HG02623 (cell line): ENCODE data around the gene ITPR1.
"Not testable (repeated sequence)": the region's sequence is repeated elsewhere in the genome, so short reads cannot be mapped to it uniquely, and the experiment has no call there.

ENCODE experiments used
- ATAC-seq: cut with Tn5 transposase; IDR thresholded peaks from one replicate; pipeline ENCODE4 v1.9.1; 2021; ENCODE audit warnings: moderate library complexity; ENCODE audit not compliant: unreplicated experiment

ITPR1 gene

DNA sequence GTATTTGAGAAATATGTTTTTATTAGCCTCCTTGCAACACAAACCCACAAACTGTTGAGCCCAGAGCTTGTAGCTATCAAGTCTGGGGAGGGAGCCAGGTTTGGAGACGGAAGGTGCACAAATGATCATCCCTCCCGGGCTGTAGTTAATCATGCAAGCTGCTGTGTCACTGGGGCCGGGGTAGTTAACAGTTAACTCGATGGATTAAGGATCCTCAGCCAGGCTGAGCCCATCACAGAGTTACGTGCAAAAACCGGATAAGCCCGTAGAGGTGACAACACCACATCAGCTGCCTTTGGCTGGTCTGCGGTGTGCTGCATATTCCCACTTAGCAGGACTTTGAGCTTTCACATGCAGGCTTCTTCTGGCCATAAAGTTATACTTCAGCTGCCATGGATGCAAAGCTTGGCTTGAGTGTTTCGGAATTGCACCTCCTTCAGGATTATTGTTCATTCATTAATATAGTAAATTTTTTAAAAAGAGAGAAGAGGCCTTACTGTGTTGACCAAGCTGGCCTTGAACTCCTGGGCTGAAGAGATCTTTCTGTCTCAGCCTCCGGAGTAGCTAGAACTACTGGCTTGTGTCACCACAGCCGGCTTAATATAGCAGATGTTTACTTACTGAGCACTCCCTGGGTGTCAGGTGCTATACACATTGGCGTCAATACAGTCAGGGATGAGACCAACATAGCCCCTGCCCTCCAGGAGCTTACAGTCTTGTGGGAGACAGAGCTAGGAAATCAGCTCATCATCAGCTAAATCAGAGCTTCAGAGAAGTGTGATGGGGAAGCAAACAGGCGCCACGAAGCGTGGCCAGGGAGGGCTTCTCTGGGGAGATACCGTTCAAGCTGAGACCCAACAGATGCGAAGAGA is 259.3 kb downstream of the ITPR1 start:
- ATAC-seq: no peak

DNA sequence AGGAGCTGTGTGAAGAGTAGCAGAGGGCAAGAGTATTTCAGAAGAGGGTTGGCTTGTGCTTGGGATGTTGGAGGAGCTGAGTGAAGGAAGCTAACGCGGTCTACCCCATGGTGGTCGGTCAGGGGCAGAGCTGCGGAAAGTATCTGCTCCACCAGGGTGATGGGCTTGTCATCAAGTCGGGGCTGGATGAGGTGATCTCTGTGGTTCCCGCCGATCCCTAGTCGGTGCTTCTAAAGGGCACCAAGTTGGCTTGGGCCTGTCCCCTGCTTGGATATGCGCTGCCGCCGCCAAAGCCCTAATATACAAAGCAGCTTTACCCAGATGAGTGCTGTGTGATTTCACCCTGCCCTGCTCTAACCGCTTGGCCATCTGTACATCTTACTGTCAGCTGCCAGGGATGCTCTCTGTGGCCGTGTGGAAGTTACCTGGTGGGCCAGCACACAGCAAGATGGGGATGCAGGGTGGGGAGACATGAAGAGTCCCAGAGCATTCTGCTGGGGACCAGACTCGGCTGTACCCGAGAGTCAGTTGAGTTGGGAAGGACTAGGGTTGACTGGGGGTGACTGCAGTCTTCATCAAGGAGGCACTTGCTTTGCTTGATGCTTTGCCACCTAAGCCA is 260.0 kb downstream of the ITPR1 start:
- ATAC-seq: no peak

DNA sequence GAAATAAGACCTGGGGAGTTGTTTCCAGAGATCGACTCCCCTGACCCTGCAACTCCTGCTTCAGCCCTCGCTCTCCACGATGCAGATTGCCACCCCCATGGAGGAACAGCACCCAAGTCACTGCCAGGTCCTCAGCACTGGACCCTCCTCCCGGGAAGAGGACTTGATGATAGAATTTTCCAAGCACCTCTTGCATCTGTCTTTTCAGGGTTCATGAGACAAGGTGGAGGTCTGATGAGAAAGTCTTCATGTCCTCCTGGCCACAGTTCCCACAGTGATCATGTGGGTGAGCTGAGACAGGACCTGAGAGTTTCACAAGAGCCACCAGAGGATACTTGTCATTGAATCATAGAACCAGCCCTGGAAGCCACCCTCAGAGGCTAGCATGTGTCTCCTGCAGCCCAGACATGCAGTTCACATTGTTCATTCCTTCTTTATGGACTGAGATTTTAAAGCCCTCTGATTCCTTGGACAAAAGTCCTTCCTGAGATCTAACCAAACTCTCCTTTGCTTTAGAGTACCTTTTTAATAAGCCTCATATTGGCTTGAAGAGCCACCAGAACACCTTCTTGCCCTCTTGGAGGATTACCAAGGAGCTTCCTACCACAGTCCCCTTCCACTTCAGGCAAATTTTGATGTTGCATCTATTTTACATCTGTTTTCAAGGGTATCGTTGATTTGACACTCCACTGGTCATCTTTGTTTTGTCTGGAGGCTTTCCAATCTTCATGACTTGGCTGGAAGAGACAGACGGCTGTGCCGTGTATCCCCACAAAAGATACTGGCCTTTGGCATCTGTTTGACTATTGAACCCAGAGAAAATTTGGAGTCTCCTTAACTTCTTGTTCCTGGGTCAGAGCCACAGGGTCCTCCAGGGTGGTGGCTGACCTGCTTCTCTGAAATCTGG is 261.3 kb downstream of the ITPR1 start:
- peak; percentile 70 for ATAC-seq

DNA sequence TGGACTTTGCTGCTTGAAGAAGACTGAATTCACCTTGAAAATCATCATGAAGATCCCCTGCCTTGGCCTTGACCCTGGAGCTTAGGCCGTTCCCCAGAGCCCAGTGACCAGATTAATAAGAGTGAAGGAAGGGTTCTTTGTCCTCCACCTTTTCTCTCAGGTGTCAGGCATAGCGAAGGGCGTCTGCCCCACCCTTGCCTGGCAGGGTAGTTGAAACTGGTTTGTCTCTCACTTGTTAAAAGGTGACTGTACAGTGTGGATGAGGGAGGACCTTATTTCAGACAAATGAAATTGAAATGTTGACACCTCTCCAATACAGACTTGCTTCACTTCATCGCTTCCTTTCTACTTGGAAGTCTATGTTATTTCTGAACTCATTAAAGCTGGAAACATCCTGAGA is 262.4 kb downstream of the ITPR1 start:
- ATAC-seq: no peak

DNA sequence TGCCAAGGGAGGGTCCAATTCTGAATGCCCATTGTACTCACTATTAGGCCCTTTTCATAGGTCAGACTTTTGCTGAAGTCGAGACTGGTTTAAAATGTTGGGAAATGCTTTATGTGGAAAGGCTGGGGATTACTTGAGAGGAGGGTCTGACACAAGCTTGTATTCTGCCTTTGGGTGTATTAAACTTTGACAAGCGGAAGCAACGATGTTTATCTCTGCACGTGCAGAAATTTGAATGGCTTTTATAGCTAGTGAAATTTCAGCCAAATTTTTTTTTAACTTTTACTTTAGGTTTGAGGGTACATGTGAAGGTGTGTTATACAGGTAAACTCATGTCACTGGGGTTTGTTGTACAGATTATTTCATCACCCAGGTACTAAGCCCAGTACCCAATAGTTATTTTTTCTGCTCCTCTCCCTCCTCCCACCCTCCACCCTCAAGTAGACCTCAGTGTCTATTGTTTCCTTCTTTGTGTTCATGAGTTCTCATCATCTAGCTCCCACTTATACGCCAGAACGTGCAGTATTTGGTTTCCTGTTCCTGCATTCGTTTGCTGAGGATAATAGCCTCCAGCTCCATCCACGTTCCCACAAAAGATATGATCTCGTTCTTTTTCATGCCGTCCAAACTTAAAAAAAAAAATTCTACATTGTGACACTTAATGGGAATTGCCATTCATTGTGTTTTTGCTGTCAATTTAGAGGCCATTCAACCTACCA is 263.1 kb downstream of the ITPR1 start:
- no peak for ATAC-seq

DNA sequence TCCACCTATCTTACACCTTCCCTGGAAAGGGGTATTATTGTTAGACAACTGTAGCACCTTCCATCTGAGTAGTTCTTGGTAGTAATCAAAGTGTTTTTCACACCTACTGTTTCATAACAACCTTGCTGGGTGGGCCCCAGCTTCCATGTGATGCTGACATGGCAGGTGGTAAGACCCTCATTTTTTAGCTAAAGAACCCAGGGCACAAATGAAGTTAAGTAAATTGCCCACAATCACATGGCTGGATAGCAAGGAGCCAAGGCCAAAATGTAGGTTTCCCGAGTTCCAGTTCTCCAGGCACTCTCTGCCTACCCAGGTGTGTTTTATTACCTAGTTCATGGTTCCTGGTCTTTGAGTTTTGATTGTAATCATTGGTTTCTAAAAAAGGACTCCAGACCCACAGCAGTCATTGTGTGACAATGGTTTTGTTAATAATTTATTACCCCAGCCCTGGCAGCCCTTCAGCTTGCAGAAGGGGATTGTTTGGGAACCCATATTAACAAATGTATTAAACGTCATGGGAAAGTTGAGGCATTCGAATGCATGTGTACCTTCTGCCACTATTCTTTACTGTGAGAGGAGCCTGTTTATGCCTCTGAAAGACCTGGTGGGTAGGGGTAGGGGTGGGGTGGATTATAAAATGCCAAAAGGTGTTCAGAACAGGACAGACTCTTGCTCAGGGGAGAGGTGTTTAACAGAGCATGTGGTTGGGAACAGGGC is 263.9 kb downstream of the ITPR1 start:
- peak; percentile 39 for ATAC-seq

DNA sequence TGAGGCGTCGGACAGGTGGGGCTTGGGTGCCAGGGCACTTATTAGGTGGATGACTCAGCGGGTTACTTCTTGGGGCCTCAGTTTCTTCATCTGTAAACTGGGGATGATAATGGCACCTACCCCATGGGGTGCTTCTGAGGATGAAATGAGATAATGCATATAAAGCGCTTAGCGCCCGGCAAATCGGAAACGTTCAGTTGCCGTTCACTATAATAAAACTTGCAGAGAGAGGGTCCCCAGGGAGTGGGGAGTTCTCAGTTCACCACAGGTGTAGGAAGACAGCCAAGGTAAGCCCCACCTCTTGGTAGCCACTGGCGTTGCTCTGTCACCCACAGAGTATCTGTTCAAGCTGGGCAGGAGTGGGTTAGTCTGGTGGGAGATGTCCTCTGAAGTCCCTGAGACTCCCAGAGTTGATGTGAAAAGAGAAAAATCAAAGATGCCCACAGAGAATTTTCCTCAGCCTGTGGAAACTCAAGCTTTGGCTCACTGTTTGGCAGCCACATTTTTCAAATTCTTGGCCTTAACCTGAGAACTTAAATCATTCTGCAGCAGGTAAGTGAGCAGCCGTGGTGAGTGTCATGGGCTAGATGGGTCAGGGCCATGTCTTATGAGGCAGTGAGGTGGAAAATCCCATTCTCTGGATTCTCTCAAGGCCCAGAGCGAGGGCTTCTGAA is 264.6 kb downstream of the ITPR1 start:
- ATAC-seq: no peak

DNA sequence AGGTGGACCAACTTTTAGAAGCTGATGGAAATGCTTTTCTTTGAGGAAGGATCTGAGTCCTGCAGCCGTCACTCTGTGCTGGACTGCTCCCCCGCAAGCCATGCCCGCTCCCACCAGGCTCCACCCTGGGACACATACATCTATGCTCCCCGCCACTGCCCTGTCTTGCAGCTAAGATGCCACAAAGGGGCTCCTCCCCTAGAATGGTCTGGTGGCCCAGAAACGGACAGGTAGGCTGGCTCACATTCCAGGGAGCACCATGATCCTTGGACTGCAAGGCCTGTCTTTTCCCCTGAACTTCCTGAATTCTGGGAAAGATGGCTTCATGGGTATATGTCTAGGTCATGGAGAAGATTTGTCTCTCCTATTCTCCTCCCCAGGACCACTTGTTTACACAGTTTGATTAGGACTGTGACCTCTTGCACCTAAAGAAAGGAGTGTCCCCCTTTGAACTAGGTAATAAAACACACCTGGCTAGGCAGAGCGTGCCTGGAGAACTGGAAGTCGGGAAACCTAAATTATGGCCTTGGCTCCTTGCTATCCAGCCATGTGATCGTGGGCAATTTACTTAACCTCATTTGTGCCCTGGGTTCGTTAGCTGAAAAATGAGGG is 265.2 kb downstream of the ITPR1 start:
- ATAC-seq: no peak

DNA sequence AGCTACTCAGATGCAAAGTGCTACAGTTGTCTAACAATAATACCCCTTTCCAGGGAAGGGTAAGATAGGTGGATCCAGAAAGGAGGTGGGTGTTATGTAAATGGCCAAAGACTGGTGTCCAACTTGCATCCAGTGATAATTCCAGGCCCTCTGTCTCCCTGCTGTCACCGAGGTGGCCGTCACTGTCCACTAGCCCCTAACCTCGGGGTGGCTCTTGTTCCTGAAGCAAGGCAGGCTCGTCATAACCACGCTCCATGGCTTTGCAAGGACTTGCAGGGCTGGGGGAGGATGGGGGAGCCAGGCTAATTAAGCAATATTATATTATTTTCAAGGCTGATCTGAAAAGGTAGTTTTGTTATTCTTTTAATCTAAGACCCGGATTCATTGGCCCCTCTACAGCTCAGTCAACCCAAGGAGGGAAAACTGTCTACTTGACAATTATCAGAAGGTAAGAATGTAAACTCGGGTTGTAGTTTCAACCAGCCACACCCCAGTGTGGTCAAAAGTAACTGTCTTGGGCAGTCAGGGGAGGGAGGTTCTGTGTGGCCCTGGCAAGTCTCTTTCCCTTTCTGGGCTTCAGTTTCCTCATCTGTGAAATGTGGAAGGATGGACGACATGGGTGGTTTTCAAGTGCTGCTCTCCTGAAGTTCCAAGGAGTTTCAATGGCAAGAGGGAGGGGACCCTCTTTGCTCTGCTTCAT is 266.0 kb downstream of the ITPR1 start:
- ATAC-seq: no peak

DNA sequence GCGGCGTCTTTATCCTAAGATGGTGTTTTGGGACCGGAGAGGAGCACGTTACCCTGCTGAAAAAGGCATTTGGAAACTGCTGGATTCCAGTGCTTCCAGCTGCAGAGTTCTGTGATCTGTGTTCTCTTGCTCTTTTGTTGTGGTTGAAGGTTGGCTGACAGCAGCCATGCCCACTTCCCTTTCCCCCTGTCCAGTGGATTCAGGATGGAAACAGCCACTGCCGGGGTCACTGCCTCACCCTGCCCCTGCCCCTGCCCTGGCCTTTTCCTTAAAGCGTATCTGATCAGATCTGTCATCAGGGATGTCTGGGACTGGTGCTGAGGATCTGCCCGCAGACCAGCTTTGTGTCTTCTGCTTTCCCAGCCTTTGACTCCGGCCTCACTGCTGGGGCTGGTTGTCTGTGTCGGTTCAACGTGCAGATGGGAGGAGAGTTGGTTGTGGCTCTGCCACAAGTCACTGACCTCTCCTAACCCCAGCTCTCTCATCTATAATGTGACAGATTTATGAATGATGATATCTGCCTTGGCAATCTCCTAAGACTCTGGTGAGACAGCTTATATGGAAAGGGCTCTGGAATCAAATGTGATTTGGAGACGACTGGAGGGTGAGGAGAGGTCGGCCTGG is 266.7 kb downstream of the ITPR1 start:
- no peak for ATAC-seq

DNA sequence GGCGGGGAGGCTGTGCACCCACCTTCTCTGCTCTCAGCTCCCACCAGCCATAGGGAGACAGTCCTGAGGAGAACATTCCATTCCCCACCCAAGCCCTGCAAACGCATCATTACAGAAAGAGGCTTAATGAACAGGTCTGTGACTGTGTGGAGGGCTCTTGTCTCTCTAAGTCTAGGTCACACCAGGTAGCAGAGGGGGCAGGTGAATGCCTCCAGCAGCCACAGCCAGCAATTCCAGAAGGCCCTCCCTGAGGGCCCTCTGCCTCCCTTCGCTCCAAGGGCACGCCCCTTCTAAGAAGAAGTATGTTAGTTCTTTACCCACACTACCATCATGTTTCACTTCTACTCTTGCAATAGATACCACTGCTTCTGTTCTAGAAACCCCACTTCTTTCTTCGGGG is 268.6 kb downstream of the ITPR1 start:
- no peak for ATAC-seq

DNA sequence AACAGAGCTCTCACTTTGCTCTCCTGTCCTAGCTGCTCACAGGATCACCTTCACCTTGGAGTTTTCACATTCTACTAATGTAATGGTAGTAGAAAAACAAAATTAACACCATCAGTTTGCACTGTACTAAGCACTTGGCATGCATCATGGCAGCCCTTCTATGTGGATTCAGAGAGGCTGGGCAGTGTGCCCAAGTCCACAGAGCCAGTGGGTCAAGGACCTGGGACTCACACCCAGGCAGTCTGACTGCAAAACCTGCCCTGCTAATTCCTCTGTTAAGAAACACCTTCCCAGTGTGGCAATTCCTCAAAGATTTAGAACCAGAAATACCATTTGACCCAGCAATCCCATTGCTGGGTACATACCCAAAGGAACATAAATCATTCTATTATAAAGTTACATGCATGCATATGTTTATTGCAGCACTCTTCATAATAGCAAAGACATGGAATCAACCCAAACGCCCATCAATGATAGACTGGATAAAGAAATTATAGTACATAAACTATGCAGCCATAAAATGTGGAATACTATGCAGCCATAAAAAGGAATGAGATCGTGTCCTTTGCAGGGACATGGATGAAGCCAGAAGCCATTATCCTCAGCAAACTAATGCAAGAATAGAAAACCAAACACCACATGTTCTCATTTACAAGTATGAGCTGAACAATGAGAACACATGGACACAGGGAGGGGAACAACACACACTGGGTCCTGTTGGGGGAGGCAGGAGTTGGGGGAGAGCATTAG is 269.5 kb downstream of the ITPR1 start:
- not testable (repeated sequence) for ATAC-seq

DNA sequence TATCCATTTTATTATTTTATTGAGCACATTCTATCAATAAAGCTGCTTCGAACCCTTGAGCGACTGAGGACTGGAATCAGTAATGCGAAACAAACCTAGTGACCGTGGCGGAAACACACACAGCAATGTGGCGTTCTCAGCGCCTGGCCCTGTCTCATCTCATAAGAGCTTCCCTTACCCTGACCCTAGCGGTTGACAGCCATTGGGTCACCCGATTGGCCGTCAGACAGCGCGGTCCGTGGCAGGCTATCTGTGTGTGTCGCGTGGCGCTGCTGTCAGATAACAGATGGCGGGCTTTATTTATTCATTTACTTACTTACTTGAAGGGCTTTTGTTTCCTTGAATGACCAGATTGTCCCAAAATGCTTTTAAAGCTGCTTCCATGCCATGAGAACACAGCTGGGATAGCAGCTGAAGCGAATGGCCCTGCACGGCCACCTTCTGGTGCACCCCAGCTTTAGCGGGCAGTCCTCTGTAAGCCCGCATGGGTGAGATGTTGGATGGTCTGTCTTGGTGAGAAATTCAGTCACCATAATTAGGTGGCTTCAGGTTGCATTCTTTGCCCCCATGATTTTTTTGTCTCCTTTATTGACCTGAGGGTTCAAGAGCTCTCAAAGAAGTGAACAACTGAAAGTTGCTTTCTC is 270.6 kb downstream of the ITPR1 start:
- ATAC-seq: no peak

DNA sequence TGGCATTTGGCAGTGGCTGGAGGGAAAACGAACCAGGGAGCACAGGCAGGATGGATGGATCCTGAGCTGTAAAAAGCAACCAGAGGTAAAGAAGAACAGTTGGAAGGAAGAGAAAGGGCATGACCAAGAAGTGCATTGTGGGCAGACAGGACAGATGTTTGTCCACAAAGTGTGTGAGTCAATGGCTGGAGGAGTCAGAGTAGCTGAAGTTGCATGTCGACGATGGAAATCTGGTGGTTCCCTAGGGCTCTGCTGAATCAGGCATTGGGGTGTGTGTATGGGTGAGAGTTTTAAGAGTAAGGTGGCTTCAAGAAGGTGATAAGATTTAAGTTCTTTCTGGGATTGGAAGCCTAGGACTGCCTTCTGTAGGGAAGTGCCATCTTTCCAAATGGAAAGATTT is 272.1 kb downstream of the ITPR1 start:
- no peak for ATAC-seq

DNA sequence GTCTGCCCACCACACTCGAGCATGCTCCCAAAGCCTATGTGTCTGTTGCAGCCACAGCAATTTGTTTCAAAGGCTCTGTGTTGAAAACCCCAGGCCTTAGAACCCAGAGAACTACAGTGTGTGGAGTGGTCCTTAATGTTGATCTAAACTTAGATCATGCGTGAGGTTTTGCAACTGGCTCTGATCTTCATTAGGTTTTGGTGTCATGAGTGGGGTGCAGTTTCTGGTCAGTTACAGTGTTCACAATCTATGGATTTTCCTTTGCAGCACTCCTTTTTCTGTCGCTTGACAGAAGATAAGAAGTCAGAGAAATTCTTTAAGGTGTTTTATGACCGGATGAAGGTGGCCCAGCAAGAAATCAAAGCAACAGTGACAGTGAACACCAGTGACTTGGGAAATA is 273.1 kb downstream of the ITPR1 start:
- ATAC-seq: no peak

DNA sequence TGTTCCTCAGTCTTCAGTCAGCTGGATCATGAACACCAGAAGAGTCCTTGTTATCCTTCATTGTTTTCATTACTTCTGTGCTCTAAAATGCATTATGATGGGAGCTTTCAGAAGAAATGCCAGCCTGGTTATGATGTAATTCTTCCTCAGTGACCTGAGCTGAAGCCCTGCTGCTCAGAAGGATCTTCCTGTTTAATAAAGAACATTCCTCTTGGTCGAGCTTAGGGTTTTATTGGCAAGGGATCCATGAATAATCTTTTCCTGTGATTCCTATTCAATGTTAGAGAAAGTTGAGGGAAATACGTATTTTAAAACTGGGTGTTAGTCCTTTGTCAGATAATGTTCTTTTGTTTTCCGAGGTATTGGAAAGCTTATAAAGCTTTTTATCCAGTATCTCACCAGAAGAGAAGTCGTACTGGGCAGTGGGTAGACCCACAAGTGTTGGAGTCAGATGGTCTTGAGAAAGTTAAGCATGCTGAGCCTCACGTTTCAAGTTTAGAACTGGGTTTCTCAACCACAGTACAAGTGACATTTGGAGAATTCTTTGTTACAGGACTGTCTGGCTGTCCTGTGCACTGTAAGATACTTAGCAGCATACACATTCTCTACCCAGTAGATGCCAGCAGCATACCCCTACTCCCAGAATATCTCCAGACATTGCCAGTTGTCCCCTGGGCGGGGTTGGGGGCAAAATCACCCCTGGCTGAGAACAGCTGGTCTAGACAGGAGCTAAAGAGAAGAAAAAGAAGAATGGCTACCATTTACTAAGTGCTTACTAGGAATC is 273.8 kb downstream of the ITPR1 start:
- ATAC-seq: no peak
